Naive thymus-derived CD4-positive, alpha-beta T cell (primary cell): ENCODE measurements around the gene TRIM58. TPM values are rescaled to one million over a fixed set of nuclear protein-coding genes. Genes with fewer than 3 reads are reported as not detected.

Experiments used
- ATAC-seq: fragments of 150-1000 bp; cut with Tn5 transposase; 2 replicates; pipeline ENCODE4 v1.10.0; 2021; ENCODE audit warnings: mild to moderate bottlenecking, moderate library complexity
- CTCF ChIA-PET: fragments of 350-600 bp; sonication (Branson Sonifier 250); formaldehyde crosslinking; loops from one replicate; lab custom pipeline; 2021; ENCODE audit warnings: antibody characterized with exemption; lab: Charles Lee
- POLR2A ChIA-PET: fragments of 350-600 bp; sonication (Branson Sonifier 250); formaldehyde crosslinking; loops from one replicate; lab custom pipeline; 2021; ENCODE audit warnings: antibody characterized with exemption, inconsistent platforms; lab: Charles Lee
- DNase-seq, 9 donors: peaks; one replicate each; pipeline versions ENCODE4 v3.0.0 to v3.0.0-alpha.2; 2020 to 2022; ENCODE audit warnings: mixed read lengths in 1 of 9
- H3K27ac ChIP-seq: one replicate; pipeline ENCODE4 v1.7.0; 2013; ENCODE audit warnings: mild to moderate bottlenecking, low read depth, low read length, moderate library complexity
- H3K27me3 ChIP-seq, 2 donors: one replicate each; pipeline ENCODE4 v1.7.0; 2013; ENCODE audit warnings: low read length in 2 of 2, mild to moderate bottlenecking in 2 of 2, moderate library complexity in 2 of 2; ENCODE audit not compliant: control insufficient read depth in 2 of 2, insufficient read depth in 2 of 2
- H3K36me3 ChIP-seq, 3 experiments: 1 replicate in 2 of 3; 2 replicates in 1 of 3; pipeline ENCODE4 v1.7.0; 2013; ENCODE audit warnings: low read length in 3 of 3, mild to moderate bottlenecking in 3 of 3, moderate library complexity in 1 of 3; ENCODE audit not compliant: insufficient read depth in 3 of 3, control insufficient read depth in 2 of 3
- H3K4me1 ChIP-seq, 2 donors: one replicate each; pipeline ENCODE4 v1.7.0; 2013; ENCODE audit warnings: low read length in 2 of 2, mild to moderate bottlenecking in 2 of 2, moderate library complexity in 1 of 2; ENCODE audit not compliant: control insufficient read depth in 2 of 2, insufficient read depth in 2 of 2
- H3K4me3 ChIP-seq: 2 replicates; pipeline ENCODE4 v1.7.0; 2013; ENCODE audit warnings: mild to moderate bottlenecking, low read length
- H3K9me3 ChIP-seq, 3 experiments: 1 replicate in 2 of 3; 2 replicates in 1 of 3; pipeline ENCODE4 v1.7.0; 2013; ENCODE audit warnings: low read length in 3 of 3; ENCODE audit not compliant: control insufficient read depth in 2 of 3
- H3K27ac Mint-ChIP-seq, 9 donors: one replicate each; pipeline ENCODE4 v1.8.0; 2020 to 2022; ENCODE audit warnings: mixed read lengths in 9 of 9, mild to moderate bottlenecking in 8 of 9, moderate library complexity in 5 of 9, inconsistent platforms in 2 of 9
- H3K27me3 Mint-ChIP-seq, 5 donors: one replicate each; pipeline ENCODE4 v1.8.0; 2021 to 2022; ENCODE audit warnings: mixed read lengths in 5 of 5, mild to moderate bottlenecking in 1 of 5
- H3K36me3 Mint-ChIP-seq, 5 donors: one replicate each; pipeline ENCODE4 v1.8.0; 2020 to 2022; ENCODE audit warnings: mixed read lengths in 5 of 5, mild to moderate bottlenecking in 3 of 5, inconsistent platforms in 1 of 5
- H3K4me1 Mint-ChIP-seq, 7 donors: one replicate each; pipeline ENCODE4 v1.8.0; 2020 to 2022; ENCODE audit warnings: mixed read lengths in 7 of 7, mild to moderate bottlenecking in 3 of 7, inconsistent platforms in 1 of 7
- H3K4me3 Mint-ChIP-seq, 10 donors: one replicate each; pipeline ENCODE4 v1.8.0; 2020 to 2022; ENCODE audit warnings: mild to moderate bottlenecking in 10 of 10, mixed read lengths in 10 of 10, moderate library complexity in 6 of 10, inconsistent platforms in 2 of 10
- H3K9me3 Mint-ChIP-seq, 11 donors: one replicate each; pipeline ENCODE4 v1.8.0; 2020 to 2022; ENCODE audit warnings: mixed read lengths in 11 of 11, mild to moderate bottlenecking in 4 of 11, inconsistent platforms in 1 of 11, moderate library complexity in 1 of 11
- intact Hi-C, 2 donors: fragments of 100-400 bp; cut with micrococcal nuclease; formaldehyde crosslinking; loops; one replicate each; pipeline ENCODE4 v1.15.1; 2023
- polyA plus RNA-seq, 2 donors: library from polyadenylated mRNA; unstranded; fragments of 300-500 nt; fragmentation: Illumina TruSeq; gene quantifications; one replicate each; pipeline ENCODE4 v1.2.3, GENCODE V29; 2021
- total RNA-seq, 6 experiments: library from RNA in 5 of 6; stranded (reverse) in 5 of 6; gene quantifications; 1 replicate in 5 of 6; 2 replicates in 1 of 6; pipeline ENCODE4 v1.2.3 and lab custom pipeline; 2021 to 2026

Gene TRIM58
- total and polyA plus RNA-seq, 7 experiments from 2014 or later = 0.15 to 2.1 (median 0.24) TPM; not detected in 1

DNA sequence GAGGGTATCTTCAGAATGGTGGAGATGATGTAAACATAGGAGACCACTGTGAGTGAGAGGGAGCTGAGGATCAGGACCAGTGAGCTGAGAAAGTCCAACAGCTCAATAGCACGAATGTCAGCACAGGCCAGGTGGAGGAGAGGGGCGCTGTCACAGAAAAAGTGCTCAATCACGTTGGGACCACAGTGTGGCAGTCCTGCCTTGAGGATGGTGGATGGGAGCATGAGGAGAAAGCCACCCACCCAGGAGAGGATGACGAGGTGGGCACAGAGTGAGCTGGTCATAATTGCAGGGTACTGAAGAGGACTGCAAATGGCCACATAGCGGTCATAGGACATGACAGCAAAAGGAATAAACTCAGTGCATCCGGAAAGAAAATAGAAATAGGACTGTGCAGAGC lies 23.4 kb upstream of the TRIM58 start:
- H3K4me1 ChIP-seq = no peaks in the 10 kb centered on the region
- DNase-seq (no peak), ATAC-seq (no peak)
- H3K9me3 ChIP-seq = no peaks in the 10 kb centered on the region
- ChIA-PET POLR2A (no interaction called here), CTCF (no interaction called here)
- H3K36me3 ChIP-seq = no peaks in the 10 kb centered on the region
- Mint-ChIP-seq H3K4me3 (no peak overlapping the region), H3K9me3 (peaks cover 0 to 3% (median 0%) of the 10 kb centered on the region in 11 donors), H3K4me1 (no peaks in the 10 kb centered on the region), H3K36me3 (no peaks in the 10 kb centered on the region), H3K27me3 (peaks cover 0 to 14% (median 5%) of the 10 kb centered on the region in 5 donors), H3K27ac (no peak overlapping the region)
- no peak overlapping the region for H3K27ac ChIP-seq
- intact Hi-C loops = no loop called here
- no peak overlapping the region for H3K4me3 ChIP-seq
- no peaks in the 10 kb centered on the region for H3K27me3 ChIP-seq

DNA sequence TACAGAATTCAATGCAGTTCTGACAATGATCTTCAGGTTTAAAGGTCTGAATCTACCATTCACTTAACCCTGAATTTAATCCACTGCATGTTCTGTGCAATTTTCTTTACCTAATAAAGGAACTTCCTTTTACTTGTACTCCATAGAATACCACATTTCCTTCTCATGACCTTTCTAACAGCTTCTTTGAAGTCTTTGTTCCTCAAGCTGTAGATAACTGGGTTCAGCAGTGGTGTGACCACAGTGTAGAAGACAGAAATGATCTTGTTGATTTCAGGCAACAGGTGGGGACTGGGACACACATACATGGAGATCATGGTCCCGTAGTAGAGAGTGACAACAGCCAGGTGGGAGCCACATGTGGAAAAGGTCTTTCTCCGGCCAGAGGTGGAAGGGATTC lies 16.2 kb upstream of the TRIM58 start:
- Histone ChIP-seq H3K9me3 (no peaks in the 10 kb centered on the region), H3K4me1 (no peaks in the 10 kb centered on the region), H3K36me3 (no peaks in the 10 kb centered on the region), H3K4me3 (no peak overlapping the region), H3K27me3 (no peaks in the 10 kb centered on the region), H3K27ac (no peak overlapping the region)
- DNase-seq (no peak), ATAC-seq (no peak)
- Mint-ChIP-seq H3K9me3 (peaks cover 0 to 3% (median 0%) of the 10 kb centered on the region in 11 donors), H3K4me3 (no peak overlapping the region), H3K27ac (peak overlapping the region in 1 of 9 donors; percentile 33), H3K4me1 (peaks cover 0 to 4% (median 0%) of the 10 kb centered on the region in 7 donors), H3K27me3 (peaks cover 0 to 7% (median 0%) of the 10 kb centered on the region in 5 donors), H3K36me3 (no peaks in the 10 kb centered on the region)
- ChIA-PET POLR2A (no interaction called here), CTCF (no interaction called here)
- intact Hi-C loops = no loop called here

DNA sequence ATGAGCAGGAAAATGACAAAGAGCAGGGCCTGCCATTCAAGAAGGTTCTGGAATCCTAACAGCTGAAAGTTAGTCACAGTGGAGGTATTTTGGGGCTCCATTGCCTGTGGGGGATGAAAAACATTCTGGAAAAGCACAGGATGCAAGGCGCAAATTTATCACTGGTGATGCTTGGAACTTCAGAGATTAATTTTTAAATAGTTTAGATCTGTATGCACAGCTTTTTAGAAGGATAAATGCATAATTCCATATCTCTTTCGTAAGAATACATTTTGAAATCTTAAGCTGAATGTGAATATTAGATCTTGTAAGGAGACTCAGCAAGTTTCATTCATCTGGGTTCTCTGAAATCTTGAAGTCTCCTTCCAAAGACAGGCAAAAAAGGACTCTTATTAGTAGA lies 15.2 kb upstream of the TRIM58 start, which contains the start of gene OR11L1:
Gene OR11L1 (minus strand): TSS at position 101 of the 400 bp plus-strand sequence. CDS start 0 bp downstream, at position 101.
- Mint-ChIP-seq H3K4me3 (no peak within 1 kb of the TSS), H3K27ac (peak within 1 kb of the TSS in 1 of 9 donors; percentile 33), H3K27me3 (peaks cover 0 to 3% (median 0%) of the 10 kb centered on the region in 5 donors)

GRCh38 chr1:247843411-247843810 lies 13.6 kb upstream of the TRIM58 start:
- Mint-ChIP-seq H3K4me1 (peaks cover 0 to 4% (median 0%) of the 10 kb centered on the region in 7 donors), H3K27ac (no peak overlapping the region), H3K27me3 (no peaks in the 10 kb centered on the region), H3K9me3 (peaks cover 0 to 3% (median 0%) of the 10 kb centered on the region in 11 donors), H3K4me3 (no peak overlapping the region), H3K36me3 (no peaks in the 10 kb centered on the region)
- intact Hi-C loops = no loop called here
- H3K9me3 ChIP-seq = no peaks in the 10 kb centered on the region
- no peak for DNase-seq
- no peak overlapping the region for H3K27ac ChIP-seq
- no peaks in the 10 kb centered on the region for H3K27me3 ChIP-seq
- no peaks in the 10 kb centered on the region for H3K36me3 ChIP-seq
- no peak for ATAC-seq
- no peak overlapping the region for H3K4me3 ChIP-seq
- H3K4me1 ChIP-seq = no peaks in the 10 kb centered on the region
- ChIA-PET CTCF (interaction anchor here (0.5 kb wide), 1 partner anchor 11 kb away, joined by 5 read pairs; no protein-coding TSS in a partner anchor), POLR2A (no interaction called here)

More for the DNA sequence above, 15.2 kb upstream of the TRIM58 start, which contains the start of gene OR11L1:
- Histone ChIP-seq H3K4me3 (no peak within 1 kb of the TSS), H3K4me1 (no peaks in the 10 kb centered on the region), H3K27me3 (no peaks in the 10 kb centered on the region), H3K9me3 (no peaks in the 10 kb centered on the region), H3K36me3 (no peaks in the 10 kb centered on the region), H3K27ac (no peak within 1 kb of the TSS)
- ChIA-PET POLR2A (no interaction called here), CTCF (no interaction called here)
- DNase-seq (no peak), ATAC-seq (no peak)
- Mint-ChIP-seq H3K9me3 (peaks cover 0 to 3% (median 0%) of the 10 kb centered on the region in 11 donors), H3K36me3 (no peaks in the 10 kb centered on the region), H3K4me1 (peaks cover 0 to 4% (median 0%) of the 10 kb centered on the region in 7 donors)
- intact Hi-C loops = no loop called here

DNA sequence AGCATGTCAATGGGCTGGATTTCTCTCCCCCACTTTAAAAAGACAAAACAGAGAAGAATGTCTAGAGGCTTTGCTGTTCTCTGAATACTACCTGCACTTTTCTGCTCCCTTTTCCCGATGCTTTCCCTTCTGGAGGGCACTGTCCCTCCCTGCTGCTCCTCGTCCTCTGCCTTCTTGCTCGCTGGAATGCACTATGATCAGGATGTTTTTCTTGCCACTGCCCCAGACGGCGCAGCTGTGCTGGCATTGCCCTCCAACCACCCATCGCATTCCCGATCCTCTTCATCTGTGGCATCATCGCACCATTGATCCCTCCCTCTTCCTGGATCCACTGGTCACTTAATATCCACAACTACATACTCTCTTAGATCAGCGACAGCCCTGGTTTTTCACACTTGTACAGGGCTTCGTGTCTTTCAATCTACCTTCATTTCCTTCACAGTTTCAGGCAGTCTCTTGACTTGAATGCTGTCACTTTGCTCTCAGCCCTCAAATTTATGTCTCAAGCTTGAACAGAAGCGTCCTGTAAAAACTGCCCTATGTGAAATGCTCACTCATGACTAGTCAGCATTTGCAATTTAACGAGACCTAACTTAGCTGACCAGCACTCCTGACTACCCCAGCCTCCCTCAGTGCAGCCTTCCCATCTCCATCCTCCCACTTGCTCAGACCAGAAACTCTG lies 11.8 kb upstream of the TRIM58 start:
- Histone ChIP-seq H3K9me3 (no peaks in the 10 kb centered on the region), H3K4me1 (no peaks in the 10 kb centered on the region)

GRCh38 chr1:247845693-247846017 lies 11.3 kb upstream of the TRIM58 start:
- Mint-ChIP-seq H3K27ac (no peak overlapping the region), H3K36me3 (no peaks in the 10 kb centered on the region), H3K4me1 (peaks cover 0 to 4% (median 0%) of the 10 kb centered on the region in 7 donors), H3K9me3 (peaks cover 0 to 1% (median 0%) of the 10 kb centered on the region in 11 donors), H3K4me3 (no peak overlapping the region), H3K27me3 (no peaks in the 10 kb centered on the region)
- no peak overlapping the region for H3K4me3 ChIP-seq
- no peaks in the 10 kb centered on the region for H3K4me1 ChIP-seq
- ATAC-seq (no peak), DNase-seq (no peak)
- H3K27me3 ChIP-seq = no peaks in the 10 kb centered on the region
- POLR2A ChIA-PET = no interaction called here
- CTCF ChIA-PET = no interaction called here
- intact Hi-C loops = no loop called here
- no peaks in the 10 kb centered on the region for H3K36me3 ChIP-seq
- no peak overlapping the region for H3K27ac ChIP-seq
- H3K9me3 ChIP-seq = no peaks in the 10 kb centered on the region

More for the DNA sequence above, 11.8 kb upstream of the TRIM58 start:
- H3K27me3 Mint-ChIP-seq = no peaks in the 10 kb centered on the region
- ChIA-PET POLR2A (no interaction called here), CTCF (no interaction called here)
- DNase-seq = no peak
- H3K36me3 Mint-ChIP-seq = no peaks in the 10 kb centered on the region
- Histone ChIP-seq H3K36me3 (no peaks in the 10 kb centered on the region), H3K27me3 (no peaks in the 10 kb centered on the region), H3K27ac (no peak overlapping the region), H3K4me3 (no peak overlapping the region)
- H3K27ac Mint-ChIP-seq = no peak overlapping the region
- H3K4me1 Mint-ChIP-seq = peaks cover 0 to 4% (median 0%) of the 10 kb centered on the region in 7 donors
- ATAC-seq = no peak
- intact Hi-C loops = no loop called here
- H3K4me3 Mint-ChIP-seq = no peak overlapping the region
- H3K9me3 Mint-ChIP-seq = peaks cover 0 to 1% (median 0%) of the 10 kb centered on the region in 11 donors

- H3K27ac ChIP-seq = no peak overlapping the region
- intact Hi-C loops = no loop called here
- H3K9me3 ChIP-seq = no peaks in the 10 kb centered on the region
- Mint-ChIP-seq H3K27ac (no peak overlapping the region), H3K4me1 (peaks cover 0 to 3% (median 0%) of the 10 kb centered on the region in 7 donors), H3K4me3 (no peak overlapping the region), H3K36me3 (no peaks in the 10 kb centered on the region), H3K9me3 (peaks cover 0 to 10% (median 0%) of the 10 kb centered on the region in 11 donors), H3K27me3 (peaks cover 0 to 22% (median 15%) of the 10 kb centered on the region in 5 donors)
- no peaks in the 10 kb centered on the region for H3K27me3 ChIP-seq
- POLR2A ChIA-PET = no interaction called here
- CTCF ChIA-PET = no interaction called here
- H3K36me3 ChIP-seq = no peaks in the 10 kb centered on the region
- no peaks in the 10 kb centered on the region for H3K4me1 ChIP-seq
- ATAC-seq (no peak), DNase-seq (no peak)
- no peak overlapping the region for H3K4me3 ChIP-seq
These were observed 8.6 kb upstream of the TRIM58 start for GRCh38 chr1:247848346-247848745.
